Prostate gland (tissue), 2 donors: ENCODE results near the gene TPD52L1.

Source experiments
- CTCF ChIP-seq, 4 experiments: fragments of 200-600 bp in 2 of 4; fragments of 450-650 bp in 2 of 4; sonication (generic) in 2 of 4; IDR thresholded peaks; 1 replicate in 3 of 4; 2 replicates in 1 of 4; pipeline ENCODE4 v1.5.1; 2016 to 2019; ENCODE audit warnings: antibody characterized with exemption in 4 of 4, mild to moderate bottlenecking in 2 of 4, moderate library complexity in 2 of 4
- POLR2A ChIP-seq: fragments of 450-650 bp; IDR thresholded peaks from one replicate; pipeline ENCODE4 v1.6.1; 2016; ENCODE audit warnings: antibody characterized with exemption, mild to moderate bottlenecking
- POLR2AphosphoS5 ChIP-seq: sonication (generic); formaldehyde crosslinking; IDR thresholded peaks from one replicate; pipeline ENCODE4 v1.6.1; 2017; ENCODE audit warnings: antibody characterized with exemption

- TF ChIP-seq CTCF (IDR thresholded peaks at IDR 0.05) (peak in 1 of 4 experiments; percentile 10), POLR2A (no peak), POLR2AphosphoS5 (no peak)
Measured at GRCh38 chr6:125154118-125154760, 666 bp downstream of the TPD52L1 start.
